ENCODE data around the gene FBN2.

GRCh38 chr5:128480158-128480557 is 57.9 kb downstream of the FBN2 start:
- no peak for TF ChIP-seq CTCF (conservative IDR thresholded peaks at IDR 0.05)
- no peak for TF ChIP-seq ZFX (IDR thresholded peaks at IDR 0.05)

Data from C4-2B (cell line).